ENCODE measurements around the gene PDRG1. TPM values are rescaled to one million over a fixed set of nuclear protein-coding genes. Genes with fewer than 3 reads are reported as not detected.

PDRG1 gene
- total and polyA plus RNA-seq, 9 donors = 6.4 to 14.1 (median 9.7) TPM

DNA sequence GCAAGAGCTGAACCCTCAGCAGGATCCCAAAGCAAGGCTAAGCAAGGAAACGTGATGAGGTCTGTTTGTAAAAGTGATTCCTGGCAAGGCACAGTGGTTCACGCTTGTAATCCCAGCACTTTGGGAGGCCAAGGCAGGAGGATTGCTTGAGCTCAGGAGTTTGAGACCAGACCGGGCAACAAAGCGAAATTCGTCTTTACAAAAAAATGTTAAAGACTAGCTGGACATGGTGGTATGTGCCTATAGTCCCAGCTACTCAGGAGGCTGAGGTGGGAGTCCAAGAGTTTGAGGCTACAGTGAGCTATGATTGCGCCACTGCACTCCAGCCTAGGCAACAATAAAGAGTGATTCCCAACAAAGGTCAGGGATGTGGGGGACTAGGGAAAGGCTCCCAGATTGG lies 12.0 kb upstream of the PDRG1 start:
- no peak for DNase-seq
- no peaks in the 10 kb centered on the region for H3K27me3 ChIP-seq
- 64 to 72% (median 70%) methylated on average over 6 of the region's 6 CpGs for WGBS, 3 donors
- TF ChIP-seq POLR2A (IDR thresholded peaks at IDR 0.05) (no peak), EP300 (IDR thresholded peaks at IDR 0.05) (no peak)
- TF ChIP-seq, protein P1, sequence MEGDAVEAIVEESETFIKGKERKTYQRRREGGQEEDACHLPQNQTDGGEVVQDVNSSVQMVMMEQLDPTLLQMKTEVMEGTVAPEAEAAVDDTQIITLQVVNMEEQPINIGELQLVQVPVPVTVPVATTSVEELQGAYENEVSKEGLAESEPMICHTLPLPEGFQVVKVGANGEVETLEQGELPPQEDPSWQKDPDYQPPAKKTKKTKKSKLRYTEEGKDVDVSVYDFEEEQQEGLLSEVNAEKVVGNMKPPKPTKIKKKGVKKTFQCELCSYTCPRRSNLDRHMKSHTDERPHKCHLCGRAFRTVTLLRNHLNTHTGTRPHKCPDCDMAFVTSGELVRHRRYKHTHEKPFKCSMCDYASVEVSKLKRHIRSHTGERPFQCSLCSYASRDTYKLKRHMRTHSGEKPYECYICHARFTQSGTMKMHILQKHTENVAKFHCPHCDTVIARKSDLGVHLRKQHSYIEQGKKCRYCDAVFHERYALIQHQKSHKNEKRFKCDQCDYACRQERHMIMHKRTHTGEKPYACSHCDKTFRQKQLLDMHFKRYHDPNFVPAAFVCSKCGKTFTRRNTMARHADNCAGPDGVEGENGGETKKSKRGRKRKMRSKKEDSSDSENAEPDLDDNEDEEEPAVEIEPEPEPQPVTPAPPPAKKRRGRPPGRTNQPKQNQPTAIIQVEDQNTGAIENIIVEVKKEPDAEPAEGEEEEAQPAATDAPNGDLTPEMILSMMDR (IDR thresholded peaks at IDR 0.05) = no peak
- no peak overlapping the region for H3K4me3 ChIP-seq
- no peak overlapping the region for H3K27ac ChIP-seq
- H3K36me3 ChIP-seq = no peaks in the 10 kb centered on the region
- intact Hi-C loops (cut with DNase I) = no loop called here
- H3K9me3 ChIP-seq = no peaks in the 10 kb centered on the region
- H3K4me1 ChIP-seq (ENCODE audit: insufficient read depth) = no peaks in the 10 kb centered on the region

DNA sequence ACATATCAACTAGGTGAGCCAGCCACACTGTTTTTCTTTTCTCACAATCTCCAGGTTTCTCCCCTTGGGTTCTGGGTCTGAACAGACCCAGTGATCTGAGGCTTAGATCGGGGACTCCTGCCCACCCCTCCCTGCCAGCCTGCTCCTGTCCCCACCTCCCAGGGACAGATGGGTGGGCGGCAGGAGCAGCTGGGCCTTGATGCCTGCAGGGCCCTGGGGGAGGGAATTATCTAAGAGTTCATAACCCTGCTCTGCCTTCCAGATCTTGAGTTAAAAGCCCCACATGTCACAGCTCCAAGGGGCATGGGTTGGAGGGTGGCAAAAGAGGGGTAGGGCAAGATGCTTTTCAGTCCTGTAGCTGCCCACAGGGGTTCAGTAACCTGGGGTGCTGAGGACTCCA lies 10.9 kb upstream of the PDRG1 start:
- WGBS, 3 donors = 24 to 30% (median 27%) methylated on average over 2 of the region's 2 CpGs
- no peak for TF ChIP-seq POLR2A (IDR thresholded peaks at IDR 0.05)
- TF ChIP-seq, protein P1 (IDR thresholded peaks at IDR 0.05) = no peak
- TF ChIP-seq EP300 (IDR thresholded peaks at IDR 0.05) = no peak
- Histone ChIP-seq H3K9me3 (no peaks in the 10 kb centered on the region), H3K4me1 (ENCODE audit: insufficient read depth) (no peaks in the 10 kb centered on the region), H3K4me3 (no peak overlapping the region), H3K27ac (no peak overlapping the region), H3K27me3 (no peaks in the 10 kb centered on the region), H3K36me3 (no peaks in the 10 kb centered on the region)
- no peak for DNase-seq
- intact Hi-C loops (cut with DNase I) = no loop called here

DNA sequence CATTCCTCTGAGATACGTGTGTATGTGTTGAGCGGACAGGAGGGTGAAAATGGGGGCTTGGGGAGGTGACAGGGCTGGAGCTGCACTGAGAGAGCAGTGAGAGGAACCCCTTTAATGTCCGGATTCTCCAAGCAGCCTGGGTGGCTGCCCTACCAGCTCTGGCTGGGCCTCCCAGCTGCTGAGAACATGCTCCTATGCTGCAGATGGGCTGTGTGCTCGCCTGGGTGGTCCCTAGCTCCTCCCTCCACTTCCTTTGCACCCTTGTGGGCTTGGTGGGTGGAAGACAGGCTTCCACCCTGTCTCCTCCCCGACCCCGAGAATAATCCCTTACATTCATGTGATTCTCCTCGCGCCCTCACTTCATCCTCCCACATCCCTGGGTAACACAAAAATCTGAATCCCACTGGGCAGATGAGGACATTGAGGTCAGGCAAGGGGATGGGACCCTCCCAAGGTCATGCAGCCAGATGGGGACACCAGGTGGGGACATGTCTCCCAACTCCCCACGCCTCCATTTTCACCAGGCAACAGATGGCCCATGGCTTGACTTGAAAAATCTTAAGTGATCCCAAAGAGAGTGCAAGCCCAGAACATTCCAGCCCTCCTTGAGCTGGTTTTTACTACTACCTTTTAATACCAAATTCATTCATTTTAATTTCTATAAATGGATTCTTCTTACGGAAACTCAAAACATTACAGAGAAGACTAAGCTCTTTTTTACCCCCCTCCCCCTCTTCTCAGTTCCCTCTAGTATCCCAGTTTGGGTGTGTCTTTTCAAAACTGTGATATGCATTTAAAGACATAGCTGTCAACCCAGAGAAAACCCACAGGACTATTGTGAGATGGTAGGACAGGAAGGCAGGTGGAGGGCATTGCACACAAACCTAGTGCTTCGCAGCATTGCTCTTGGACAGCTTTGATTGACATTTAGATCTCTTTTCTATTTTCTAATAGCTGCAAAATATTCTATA lies 5.0 kb upstream of the PDRG1 start:
- intact Hi-C loops (cut with DNase I) = loop anchor here in 2 of 4 donors (10.0 kb wide), 1 partner anchor 102 kb away; no protein-coding TSS in a partner anchor
- H3K27me3 ChIP-seq = no peaks in the 10 kb centered on the region
- H3K27ac ChIP-seq = no peak overlapping the region
- H3K9me3 ChIP-seq = no peaks in the 10 kb centered on the region
- 27 to 39% (median 28%) methylated on average over 11 of the region's 11 CpGs for WGBS, 3 donors
- H3K36me3 ChIP-seq = no peaks in the 10 kb centered on the region
- TF ChIP-seq EP300 (IDR thresholded peaks at IDR 0.05) (no peak), POLR2A (IDR thresholded peaks at IDR 0.05) (no peak)
- TF ChIP-seq, protein P1 (IDR thresholded peaks at IDR 0.05) = no peak
- H3K4me3 ChIP-seq = no peak overlapping the region
- DNase-seq = no peak
- no peaks in the 10 kb centered on the region for H3K4me1 ChIP-seq (ENCODE audit: insufficient read depth)

DNA sequence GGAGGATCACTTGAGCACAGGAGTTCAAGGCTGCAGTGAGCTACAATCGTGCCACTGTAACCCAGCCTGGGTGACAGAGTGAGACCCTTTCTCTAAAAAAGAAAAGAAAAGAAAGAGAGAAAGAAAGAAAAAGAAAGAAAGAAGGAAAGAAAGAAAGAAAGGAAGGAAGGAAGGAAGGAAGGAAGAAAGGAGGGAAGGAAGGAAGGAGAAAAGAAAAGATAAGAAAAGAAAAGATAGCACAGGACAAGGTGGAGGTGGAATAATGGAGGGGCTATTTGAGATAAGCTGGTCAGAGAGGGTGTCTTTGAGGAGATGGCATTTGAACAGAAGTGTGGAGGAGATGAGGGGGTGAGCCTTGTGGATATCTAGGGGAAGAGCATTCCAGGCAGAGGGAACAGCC lies 2.7 kb upstream of the PDRG1 start:
- DNase-seq = no peak
- no peak overlapping the region for H3K4me3 ChIP-seq
- H3K4me1 ChIP-seq (ENCODE audit: insufficient read depth) = peaks cover 8% of the 10 kb centered on the region
- no peak overlapping the region for H3K27ac ChIP-seq
- 27 to 33% (median 32%) methylated on average over 1 of the region's 1 CpG for WGBS, 3 donors
- no peaks in the 10 kb centered on the region for H3K27me3 ChIP-seq
- TF ChIP-seq EP300 (IDR thresholded peaks at IDR 0.05) (no peak), POLR2A (IDR thresholded peaks at IDR 0.05) (no peak)
- TF ChIP-seq, protein P1 (IDR thresholded peaks at IDR 0.05) = no peak
- intact Hi-C loops (cut with DNase I) = loop anchor here (5.0 to 10.0 kb wide), 2 partner anchors 100 to 132 kb away; no protein-coding TSS in a partner anchor
- no peaks in the 10 kb centered on the region for H3K9me3 ChIP-seq
- H3K36me3 ChIP-seq = no peaks in the 10 kb centered on the region

Data from ovary (tissue), 9 donors.